ENCODE results near the gene GPR37. TPM values are rescaled to one million over a fixed set of nuclear protein-coding genes. Genes with fewer than 3 reads are reported as not detected.

GPR37 gene
- total RNA-seq = not detected

- peaks cover 61% of the 10 kb centered on the region for H3K27me3 Mint-ChIP-seq (ENCODE audit: low read depth)
- H3K4me1 Mint-ChIP-seq (ENCODE audit: low read depth) = peaks cover 18% of the 10 kb centered on the region
- H3K27ac Mint-ChIP-seq = no peak within 1 kb of the TSS
- H3K9me3 Mint-ChIP-seq = no peaks in the 10 kb centered on the region
- peaks cover 0 to 2% of the 10 kb centered on the region in 2 donors for H3K36me3 Mint-ChIP-seq (ENCODE audit: insufficient read depth in 2 of 2)
- DNase-seq = peak; percentile 41 to 44
- ATAC-seq (replicated peaks in 1 of 2) = peak; percentile 80 to 86
- H3K4me3 Mint-ChIP-seq = peak within 1 kb of the TSS; percentile 88
These were observed at the start of gene GPR37 for GRCh38 chr7:124765401-124766352. Gene GPR37 (minus strand): TSS chr7:124765792. CDS start chr7:124764976, 816 bp downstream.

DNA sequence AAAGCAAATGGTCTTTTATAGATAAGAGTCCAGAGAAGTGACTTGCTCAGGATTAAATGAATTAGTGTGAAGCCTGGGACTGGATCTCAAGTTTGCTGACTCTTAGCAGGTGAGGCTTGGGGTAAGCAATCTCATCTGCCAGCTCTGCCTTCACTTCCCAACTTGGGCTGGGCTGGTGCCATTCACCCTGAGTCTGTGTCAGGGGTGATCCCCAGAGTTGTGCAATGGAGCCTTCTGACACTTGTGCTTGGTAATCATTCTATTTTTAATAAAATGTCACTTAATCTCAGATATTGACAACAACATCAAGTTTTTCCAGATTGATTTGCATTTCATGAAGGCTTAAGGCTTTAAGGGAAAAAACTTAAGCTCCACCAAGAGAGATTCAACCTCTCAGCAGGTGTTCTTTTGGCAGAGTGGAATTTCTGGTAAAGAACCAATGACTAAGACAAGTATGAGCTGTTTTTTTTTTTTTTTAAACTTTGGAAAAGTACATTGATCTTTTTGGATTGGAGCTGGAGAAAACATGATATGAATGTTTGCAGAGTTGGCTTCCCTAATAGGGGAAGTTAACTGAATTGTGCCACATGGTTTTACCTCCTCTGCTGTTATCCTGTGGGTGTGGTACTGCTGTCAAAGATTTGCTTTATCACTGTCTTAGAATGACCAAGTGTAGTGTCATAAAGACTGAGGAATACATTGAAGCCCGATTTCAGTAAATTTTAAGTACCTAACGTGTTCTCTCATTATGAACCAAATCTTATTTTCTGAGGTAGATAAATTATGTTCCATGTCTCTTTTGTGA lies 48.6 kb upstream of the GPR37 start:
- no peaks in the 10 kb centered on the region for H3K36me3 Mint-ChIP-seq (ENCODE audit: insufficient read depth in 2 of 2)
- H3K4me1 Mint-ChIP-seq (ENCODE audit: low read depth) = no peaks in the 10 kb centered on the region
- H3K9me3 Mint-ChIP-seq = peaks cover 3% of the 10 kb centered on the region in 2 donors
- H3K27me3 Mint-ChIP-seq (ENCODE audit: low read depth) = no peaks in the 10 kb centered on the region
- DNase-seq (no peak), ATAC-seq (replicated peaks in 1 of 2) (no peak)
- H3K4me3 Mint-ChIP-seq = no peak overlapping the region
- no peak overlapping the region for H3K27ac Mint-ChIP-seq

DNA sequence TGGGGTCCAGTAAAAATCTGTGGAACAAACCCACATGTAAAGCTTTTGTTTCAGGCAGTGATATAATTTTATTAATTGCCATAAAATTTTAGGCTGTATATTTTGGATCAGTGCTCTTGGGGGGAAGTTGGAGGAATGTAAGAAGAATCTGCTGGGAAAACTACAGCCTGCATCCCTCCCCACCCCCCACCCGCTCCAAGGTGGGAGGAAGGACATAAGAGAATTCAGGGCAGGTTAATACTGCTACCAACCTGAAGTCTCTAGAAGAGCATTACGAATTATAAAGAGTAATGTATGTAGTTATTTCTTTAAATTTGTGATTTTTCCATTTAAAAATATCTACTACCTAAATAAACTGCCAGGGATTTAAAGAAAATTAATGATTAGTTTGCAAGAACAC lies 47.2 kb upstream of the GPR37 start:
- Mint-ChIP-seq H3K27ac (no peak overlapping the region), H3K9me3 (peaks cover 3% of the 10 kb centered on the region in 2 donors), H3K4me1 (ENCODE audit: low read depth) (no peaks in the 10 kb centered on the region), H3K36me3 (ENCODE audit: insufficient read depth in 2 of 2) (no peaks in the 10 kb centered on the region), H3K27me3 (ENCODE audit: low read depth) (no peaks in the 10 kb centered on the region), H3K4me3 (no peak overlapping the region)
- ATAC-seq (replicated peaks in 1 of 2) (no peak), DNase-seq (no peak)

GRCh38 chr7:124811341-124811740 lies 45.7 kb upstream of the GPR37 start:
- Mint-ChIP-seq H3K9me3 (no peaks in the 10 kb centered on the region), H3K36me3 (ENCODE audit: insufficient read depth in 2 of 2) (no peaks in the 10 kb centered on the region), H3K27me3 (ENCODE audit: low read depth) (no peaks in the 10 kb centered on the region), H3K4me3 (no peak overlapping the region), H3K27ac (no peak overlapping the region), H3K4me1 (ENCODE audit: low read depth) (no peaks in the 10 kb centered on the region)
- ATAC-seq (replicated peaks in 1 of 2) (no peak), DNase-seq (no peak)

GRCh38 chr7:124810605-124811004 lies 45.0 kb upstream of the GPR37 start:
- no peak overlapping the region for H3K4me3 Mint-ChIP-seq
- no peaks in the 10 kb centered on the region for H3K4me1 Mint-ChIP-seq (ENCODE audit: low read depth)
- no peaks in the 10 kb centered on the region for H3K36me3 Mint-ChIP-seq (ENCODE audit: insufficient read depth in 2 of 2)
- H3K27me3 Mint-ChIP-seq (ENCODE audit: low read depth) = no peaks in the 10 kb centered on the region
- DNase-seq (no peak), ATAC-seq (replicated peaks in 1 of 2) (no peak)
- H3K27ac Mint-ChIP-seq = no peak overlapping the region
- H3K9me3 Mint-ChIP-seq = no peaks in the 10 kb centered on the region

GRCh38 chr7:124808206-124808605 lies 42.6 kb upstream of the GPR37 start:
- no peak for ATAC-seq (replicated peaks in 1 of 2)
- Mint-ChIP-seq H3K4me1 (ENCODE audit: low read depth) (no peaks in the 10 kb centered on the region), H3K27me3 (ENCODE audit: low read depth) (peaks cover 2% of the 10 kb centered on the region), H3K27ac (no peak overlapping the region), H3K9me3 (no peaks in the 10 kb centered on the region), H3K36me3 (ENCODE audit: insufficient read depth in 2 of 2) (no peaks in the 10 kb centered on the region), H3K4me3 (no peak overlapping the region)
- DNase-seq = no peak

DNA sequence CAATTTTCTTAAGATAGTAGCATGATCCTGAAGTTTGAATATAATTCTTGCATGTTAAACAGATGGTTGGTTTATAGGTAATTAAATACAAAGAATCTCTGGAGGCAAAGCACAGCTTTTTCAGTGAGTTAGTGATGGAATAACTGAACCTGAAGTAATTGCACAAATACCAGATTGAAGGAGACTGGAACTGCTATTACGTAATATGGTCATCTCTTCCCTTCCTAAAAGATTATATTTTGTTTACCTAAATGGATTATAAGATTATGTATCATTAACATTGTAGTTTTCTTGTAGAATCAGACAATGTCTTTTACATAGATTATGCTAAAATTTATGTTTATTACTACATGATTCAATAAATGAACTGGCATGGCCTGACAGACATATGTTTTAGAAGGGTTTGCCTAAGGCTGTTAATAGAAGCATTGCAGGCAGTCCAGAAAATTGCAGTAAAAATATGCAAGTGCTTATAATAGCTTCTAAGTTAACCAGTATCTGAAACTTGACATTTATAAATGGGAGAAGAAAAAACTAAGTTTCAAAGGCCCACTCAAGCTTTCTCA lies 35.8 kb upstream of the GPR37 start:
- Mint-ChIP-seq H3K4me3 (no peak overlapping the region), H3K36me3 (ENCODE audit: insufficient read depth in 2 of 2) (no peaks in the 10 kb centered on the region), H3K4me1 (ENCODE audit: low read depth) (no peaks in the 10 kb centered on the region), H3K27ac (no peak overlapping the region), H3K27me3 (ENCODE audit: low read depth) (peaks cover 10% of the 10 kb centered on the region), H3K9me3 (peaks cover 0 to 1% of the 10 kb centered on the region in 2 donors)
- DNase-seq = no peak
- no peak for ATAC-seq (replicated peaks in 1 of 2)

- peaks cover 0 to 6% of the 10 kb centered on the region in 2 donors for H3K9me3 Mint-ChIP-seq
- H3K4me3 Mint-ChIP-seq = no peak overlapping the region
- DNase-seq = no peak
- no peak overlapping the region for H3K27ac Mint-ChIP-seq
- no peak for ATAC-seq (replicated peaks in 1 of 2)
- H3K4me1 Mint-ChIP-seq (ENCODE audit: low read depth) = no peaks in the 10 kb centered on the region
- peaks cover 10% of the 10 kb centered on the region for H3K27me3 Mint-ChIP-seq (ENCODE audit: low read depth)
- no peaks in the 10 kb centered on the region for H3K36me3 Mint-ChIP-seq (ENCODE audit: insufficient read depth in 2 of 2)
These were observed 34.8 kb upstream of the GPR37 start for GRCh38 chr7:124800386-124800785.

- Mint-ChIP-seq H3K4me3 (no peak overlapping the region), H3K27ac (no peak overlapping the region), H3K4me1 (ENCODE audit: low read depth) (no peaks in the 10 kb centered on the region), H3K27me3 (ENCODE audit: low read depth) (peaks cover 10% of the 10 kb centered on the region), H3K36me3 (ENCODE audit: insufficient read depth in 2 of 2) (no peaks in the 10 kb centered on the region), H3K9me3 (peaks cover 0 to 6% of the 10 kb centered on the region in 2 donors)
- ATAC-seq (replicated peaks in 1 of 2) = no peak
- DNase-seq = no peak
These were observed 33.9 kb upstream of the GPR37 start for GRCh38 chr7:124799448-124799847.

DNA sequence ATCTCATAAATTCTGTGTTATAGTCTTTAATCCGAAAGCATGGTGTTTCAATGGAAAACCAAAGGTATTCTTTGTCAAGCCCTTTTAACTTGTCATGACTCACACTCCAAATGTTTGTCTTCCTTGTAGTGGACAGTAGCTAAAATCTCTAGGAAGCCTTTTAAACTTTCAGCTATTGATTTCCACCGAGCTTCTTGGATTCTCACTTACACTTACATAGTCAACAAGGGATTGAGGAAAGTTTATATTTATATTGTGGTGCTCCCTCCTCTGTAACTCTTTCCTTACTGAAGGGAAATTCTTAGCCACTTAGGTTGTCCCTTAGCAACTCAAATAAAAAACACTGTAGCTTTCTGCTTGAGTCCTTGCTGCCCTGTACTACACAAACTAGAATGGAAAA lies 31.2 kb upstream of the GPR37 start:
- ATAC-seq (replicated peaks in 1 of 2) (no peak), DNase-seq (no peak)
- Mint-ChIP-seq H3K27ac (no peak overlapping the region), H3K4me3 (no peak overlapping the region), H3K36me3 (ENCODE audit: insufficient read depth in 2 of 2) (no peaks in the 10 kb centered on the region), H3K9me3 (peaks cover 0 to 6% of the 10 kb centered on the region in 2 donors), H3K27me3 (ENCODE audit: low read depth) (no peaks in the 10 kb centered on the region), H3K4me1 (ENCODE audit: low read depth) (no peaks in the 10 kb centered on the region)

DNA sequence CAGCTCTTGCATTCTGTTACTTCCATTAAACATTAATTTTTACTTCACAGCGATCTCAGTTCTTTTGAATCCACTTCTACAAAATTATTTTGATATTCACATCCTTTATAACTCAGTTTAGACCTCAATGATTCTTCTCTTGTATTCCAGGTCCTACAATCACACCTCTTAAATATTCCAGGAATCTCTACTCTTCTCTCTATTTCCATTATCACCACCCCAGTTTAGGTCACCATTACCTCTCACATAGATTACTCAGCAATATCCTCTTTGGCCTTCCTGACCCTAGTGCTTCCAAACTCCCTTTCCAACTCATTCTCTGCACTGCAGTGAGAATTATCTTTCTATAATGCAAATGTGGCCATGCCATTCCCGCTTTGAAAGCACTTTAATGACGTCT lies 27.1 kb upstream of the GPR37 start:
- ATAC-seq (replicated peaks in 1 of 2) (no peak), DNase-seq (no peak)
- H3K4me3 Mint-ChIP-seq = no peak overlapping the region
- no peaks in the 10 kb centered on the region for H3K36me3 Mint-ChIP-seq (ENCODE audit: insufficient read depth in 2 of 2)
- H3K27me3 Mint-ChIP-seq (ENCODE audit: low read depth) = peaks cover 14% of the 10 kb centered on the region
- no peaks in the 10 kb centered on the region for H3K4me1 Mint-ChIP-seq (ENCODE audit: low read depth)
- no peak overlapping the region for H3K27ac Mint-ChIP-seq
- H3K9me3 Mint-ChIP-seq = peaks cover 0 to 6% of the 10 kb centered on the region in 2 donors

DNA sequence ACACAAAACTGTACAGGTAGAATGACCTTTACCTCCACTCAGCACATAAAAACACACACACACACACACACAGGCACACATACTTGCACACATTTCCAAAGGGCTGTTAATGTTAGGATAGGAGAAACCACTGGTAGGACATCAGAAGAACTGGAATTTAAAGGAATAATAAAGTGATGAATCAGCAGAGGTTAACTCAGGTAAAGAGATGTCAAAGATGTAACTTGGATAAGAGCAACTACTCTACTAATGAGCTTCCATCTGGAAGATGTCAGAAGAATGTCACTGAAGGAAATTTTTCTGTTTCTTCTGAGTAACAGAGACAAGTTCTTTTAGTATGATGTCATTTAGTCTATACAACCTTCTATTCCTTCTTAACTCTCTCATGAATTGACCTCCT lies 26.4 kb upstream of the GPR37 start:
- no peaks in the 10 kb centered on the region for H3K36me3 Mint-ChIP-seq (ENCODE audit: insufficient read depth in 2 of 2)
- H3K9me3 Mint-ChIP-seq = peaks cover 0 to 6% of the 10 kb centered on the region in 2 donors
- DNase-seq (no peak), ATAC-seq (replicated peaks in 1 of 2) (no peak)
- H3K4me3 Mint-ChIP-seq = no peak overlapping the region
- no peaks in the 10 kb centered on the region for H3K4me1 Mint-ChIP-seq (ENCODE audit: low read depth)
- H3K27me3 Mint-ChIP-seq (ENCODE audit: low read depth) = peaks cover 14% of the 10 kb centered on the region
- H3K27ac Mint-ChIP-seq = no peak overlapping the region

DNA sequence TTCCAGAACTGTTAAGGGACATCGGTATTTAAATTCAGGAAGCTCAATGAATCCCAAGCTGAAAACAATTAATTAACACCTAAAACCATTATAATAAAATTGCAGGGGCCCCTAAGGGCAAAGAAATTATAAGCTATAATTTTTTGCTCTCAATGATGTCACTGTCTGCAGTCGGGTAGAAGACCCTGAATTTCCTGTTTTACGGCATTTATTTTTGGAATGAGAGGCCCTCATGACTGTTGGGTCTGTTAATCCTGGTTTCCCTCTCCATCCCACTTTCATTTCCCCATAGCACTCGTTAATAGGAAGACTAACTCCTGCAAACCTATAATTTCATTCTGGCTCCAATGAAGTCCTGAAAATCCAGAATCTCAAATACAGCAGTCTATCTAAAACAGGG lies 25.8 kb upstream of the GPR37 start:
- no peak for DNase-seq
- H3K4me1 Mint-ChIP-seq (ENCODE audit: low read depth) = no peaks in the 10 kb centered on the region
- no peak overlapping the region for H3K27ac Mint-ChIP-seq
- H3K27me3 Mint-ChIP-seq (ENCODE audit: low read depth) = peaks cover 14% of the 10 kb centered on the region
- ATAC-seq (replicated peaks in 1 of 2) = no peak
- no peaks in the 10 kb centered on the region for H3K36me3 Mint-ChIP-seq (ENCODE audit: insufficient read depth in 2 of 2)
- H3K9me3 Mint-ChIP-seq = peaks cover 0 to 5% of the 10 kb centered on the region in 2 donors
- H3K4me3 Mint-ChIP-seq = no peak overlapping the region

All from activated T-cell treated with anti-CD3 and anti-CD28 coated beads, Interleukin-2, amount 50 U/mL, for 72 hours (primary cell).